Tibial nerve (tissue), 4 donors: ENCODE results near the gene SCYGR6.

Experiments used
- CTCF ChIP-seq, 5 experiments: fragments of 200-600 bp in 3 of 5; fragments of 450-650 bp in 2 of 5; sonication (generic) in 3 of 5; IDR thresholded peaks; one replicate each; pipeline ENCODE4 v1.5.1; 2016 to 2019; ENCODE audit warnings: antibody characterized with exemption in 5 of 5, mild to moderate bottlenecking in 3 of 5, moderate library complexity in 2 of 5
- EP300 ChIP-seq, 2 donors: sonication (generic); formaldehyde crosslinking; IDR thresholded peaks; one replicate each; pipeline ENCODE4 v1.6.1; 2017; ENCODE audit warnings: antibody characterized with exemption in 2 of 2, mild to moderate bottlenecking in 1 of 2
- POLR2A ChIP-seq, 2 donors: fragments of 450-650 bp; IDR thresholded peaks; one replicate each; pipeline ENCODE4 v1.6.1; 2017; ENCODE audit warnings: antibody characterized with exemption in 2 of 2, mild to moderate bottlenecking in 2 of 2, moderate library complexity in 2 of 2

GRCh38 chr2:227745594-227745993 lies 21.0 kb upstream of the SCYGR6 start, which contains the start of gene SCYGR8:
- TF ChIP-seq POLR2A (IDR thresholded peaks at IDR 0.05) (no peak), CTCF (IDR thresholded peaks at IDR 0.05) (no peak), EP300 (IDR thresholded peaks at IDR 0.05) (no peak)
